Suprapubic skin (tissue), 4 donors: ENCODE results near the gene ILDR2.

Experiments used
- POLR2A ChIP-seq, 2 donors: fragments of 450-650 bp; IDR thresholded peaks; one replicate each; pipeline ENCODE4 v1.6.1; 2017; ENCODE audit warnings: antibody characterized with exemption in 2 of 2, mild to moderate bottlenecking in 2 of 2, moderate library complexity in 2 of 2
- POLR2AphosphoS5 ChIP-seq, 3 donors: sonication (generic); formaldehyde crosslinking; IDR thresholded peaks; one replicate each; pipeline ENCODE4 v1.6.1; 2017; ENCODE audit warnings: antibody characterized with exemption in 3 of 3
- TF ChIP-seq, protein P1 (sequence below), 2 donors: fragments of 200-600 bp in 1 of 2; fragments of 450-650 bp in 1 of 2; sonication (generic) in 1 of 2; IDR thresholded peaks; one replicate each; pipeline ENCODE4 v1.5.1; 2016 to 2019; ENCODE audit warnings: antibody characterized with exemption in 2 of 2, mild to moderate bottlenecking in 1 of 2, moderate library complexity in 1 of 2

DNA sequence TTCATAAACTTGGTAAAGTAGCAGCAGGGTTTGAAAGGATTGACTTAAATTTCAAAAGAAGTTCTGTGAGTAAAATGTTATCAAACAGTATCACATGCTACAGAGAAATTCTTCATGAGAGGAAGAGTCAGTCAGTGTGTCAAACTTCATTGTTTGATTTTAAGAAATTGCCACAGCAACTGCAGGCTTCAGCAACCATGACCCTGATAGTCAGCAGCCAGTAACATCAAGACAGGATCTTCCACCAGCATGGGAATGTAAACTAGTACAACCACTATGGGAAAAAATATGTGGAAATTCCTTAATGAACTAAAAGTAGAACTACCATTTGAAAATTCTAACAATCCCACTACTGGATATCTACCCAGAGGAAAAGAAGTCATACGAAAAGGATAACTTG, 25.2 kb upstream of the ILDR2 start:
- TF ChIP-seq POLR2A (IDR thresholded peaks at IDR 0.05) (no peak), POLR2AphosphoS5 (IDR thresholded peaks at IDR 0.05) (no peak)
- TF ChIP-seq, protein P1, sequence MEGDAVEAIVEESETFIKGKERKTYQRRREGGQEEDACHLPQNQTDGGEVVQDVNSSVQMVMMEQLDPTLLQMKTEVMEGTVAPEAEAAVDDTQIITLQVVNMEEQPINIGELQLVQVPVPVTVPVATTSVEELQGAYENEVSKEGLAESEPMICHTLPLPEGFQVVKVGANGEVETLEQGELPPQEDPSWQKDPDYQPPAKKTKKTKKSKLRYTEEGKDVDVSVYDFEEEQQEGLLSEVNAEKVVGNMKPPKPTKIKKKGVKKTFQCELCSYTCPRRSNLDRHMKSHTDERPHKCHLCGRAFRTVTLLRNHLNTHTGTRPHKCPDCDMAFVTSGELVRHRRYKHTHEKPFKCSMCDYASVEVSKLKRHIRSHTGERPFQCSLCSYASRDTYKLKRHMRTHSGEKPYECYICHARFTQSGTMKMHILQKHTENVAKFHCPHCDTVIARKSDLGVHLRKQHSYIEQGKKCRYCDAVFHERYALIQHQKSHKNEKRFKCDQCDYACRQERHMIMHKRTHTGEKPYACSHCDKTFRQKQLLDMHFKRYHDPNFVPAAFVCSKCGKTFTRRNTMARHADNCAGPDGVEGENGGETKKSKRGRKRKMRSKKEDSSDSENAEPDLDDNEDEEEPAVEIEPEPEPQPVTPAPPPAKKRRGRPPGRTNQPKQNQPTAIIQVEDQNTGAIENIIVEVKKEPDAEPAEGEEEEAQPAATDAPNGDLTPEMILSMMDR (IDR thresholded peaks at IDR 0.05): no peak
